Gastroesophageal sphincter (tissue), 3 donors: Measurements from ENCODE around the gene ARHGAP9.

Experiments
- EP300 ChIP-seq: sonication (generic); formaldehyde crosslinking; IDR thresholded peaks from one replicate; pipeline ENCODE4 v1.6.1; 2017; ENCODE audit warnings: antibody characterized with exemption, mild to moderate bottlenecking
- POLR2AphosphoS5 ChIP-seq: sonication (generic); formaldehyde crosslinking; IDR thresholded peaks from one replicate; pipeline ENCODE4 v1.6.1; 2017; ENCODE audit warnings: antibody characterized with exemption
- TF ChIP-seq, protein P1 (sequence below), 4 experiments: fragments of 200-600 bp in 2 of 4; fragments of 450-650 bp in 2 of 4; sonication (generic) in 1 of 4; IDR thresholded peaks; one replicate each; pipeline ENCODE4 v1.5.1; 2017 to 2019; ENCODE audit warnings: antibody characterized with exemption in 4 of 4, mild to moderate bottlenecking in 2 of 4, moderate library complexity in 2 of 4

DNA sequence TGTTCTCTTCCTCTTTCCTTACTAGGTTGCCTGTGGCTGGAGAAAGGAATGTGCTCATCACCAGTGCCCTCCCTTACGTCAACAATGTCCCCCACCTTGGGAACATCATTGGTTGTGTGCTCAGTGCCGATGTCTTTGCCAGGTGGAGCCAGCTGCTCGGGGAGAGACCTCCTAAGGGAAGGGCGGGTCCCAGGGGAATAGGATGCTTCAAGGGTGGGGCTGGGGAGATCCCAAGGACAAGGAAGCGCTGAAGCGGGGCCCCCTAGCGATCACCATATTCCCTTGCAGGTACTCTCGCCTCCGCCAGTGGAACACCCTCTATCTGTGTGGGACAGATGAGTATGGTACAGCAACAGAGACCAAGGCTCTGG, 18.5 kb upstream of the ARHGAP9 start:
- TF ChIP-seq, protein P1, sequence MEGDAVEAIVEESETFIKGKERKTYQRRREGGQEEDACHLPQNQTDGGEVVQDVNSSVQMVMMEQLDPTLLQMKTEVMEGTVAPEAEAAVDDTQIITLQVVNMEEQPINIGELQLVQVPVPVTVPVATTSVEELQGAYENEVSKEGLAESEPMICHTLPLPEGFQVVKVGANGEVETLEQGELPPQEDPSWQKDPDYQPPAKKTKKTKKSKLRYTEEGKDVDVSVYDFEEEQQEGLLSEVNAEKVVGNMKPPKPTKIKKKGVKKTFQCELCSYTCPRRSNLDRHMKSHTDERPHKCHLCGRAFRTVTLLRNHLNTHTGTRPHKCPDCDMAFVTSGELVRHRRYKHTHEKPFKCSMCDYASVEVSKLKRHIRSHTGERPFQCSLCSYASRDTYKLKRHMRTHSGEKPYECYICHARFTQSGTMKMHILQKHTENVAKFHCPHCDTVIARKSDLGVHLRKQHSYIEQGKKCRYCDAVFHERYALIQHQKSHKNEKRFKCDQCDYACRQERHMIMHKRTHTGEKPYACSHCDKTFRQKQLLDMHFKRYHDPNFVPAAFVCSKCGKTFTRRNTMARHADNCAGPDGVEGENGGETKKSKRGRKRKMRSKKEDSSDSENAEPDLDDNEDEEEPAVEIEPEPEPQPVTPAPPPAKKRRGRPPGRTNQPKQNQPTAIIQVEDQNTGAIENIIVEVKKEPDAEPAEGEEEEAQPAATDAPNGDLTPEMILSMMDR (IDR thresholded peaks at IDR 0.05) = no peak
- TF ChIP-seq EP300 (no peak), POLR2AphosphoS5 (no peak)
